Epithelial cell of esophagus (primary cell): ENCODE results near the gene INSRR.

ENCODE experiments used
- DNase-seq: peaks from one replicate; pipeline ENCODE4 v3.0.0; 2010; ENCODE audit warnings: low read depth
- H3K4me3 ChIP-seq: 2 replicates; pipeline ENCODE4 v1.5.1; 2011; ENCODE audit warnings: mild to moderate bottlenecking, low read length, control low read depth
- CTCF ChIP-seq: IDR thresholded peaks from 2 replicates; pipeline ENCODE4 v1.5.1; 2011; ENCODE audit warnings: low read depth, mild to moderate bottlenecking, low read length, control low read depth, inconsistent platforms; ENCODE audit not compliant: insufficient read depth; ENCODE audit errors: missing control alignments

INSRR gene

GRCh38 chr1:156874572-156875340, 15.8 kb upstream of the INSRR start:
- DNase-seq: no peak
- TF ChIP-seq CTCF: no peak
- H3K4me3 ChIP-seq: no peak overlapping the region

DNA sequence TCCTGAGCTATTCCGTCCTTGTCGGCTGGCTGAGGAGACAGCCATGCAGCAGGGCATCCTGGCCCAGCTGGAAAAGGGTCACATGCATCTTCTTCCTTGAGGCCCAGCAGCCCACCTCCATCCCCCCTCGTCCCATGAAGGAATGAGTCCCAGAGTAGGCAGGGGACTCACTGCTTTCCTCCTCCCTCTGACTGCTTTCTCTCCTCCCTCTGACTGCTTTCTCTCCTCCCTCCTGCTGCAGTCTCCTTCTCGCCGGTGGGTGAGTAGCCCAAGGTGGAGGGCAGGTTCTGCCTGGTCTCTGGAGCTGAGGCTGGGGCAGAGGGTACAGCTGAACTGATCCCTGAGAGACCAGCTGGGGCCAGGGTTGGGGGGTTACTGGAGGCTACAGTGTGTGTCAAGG, 15.2 kb upstream of the INSRR start:
- no peak for DNase-seq
- no peak overlapping the region for H3K4me3 ChIP-seq
- no peak for TF ChIP-seq CTCF

- TF ChIP-seq CTCF: no peak
- H3K4me3 ChIP-seq: no peak overlapping the region
- no peak for DNase-seq
These were observed 14.7 kb upstream of the INSRR start for GRCh38 chr1:156873659-156874058.

DNA sequence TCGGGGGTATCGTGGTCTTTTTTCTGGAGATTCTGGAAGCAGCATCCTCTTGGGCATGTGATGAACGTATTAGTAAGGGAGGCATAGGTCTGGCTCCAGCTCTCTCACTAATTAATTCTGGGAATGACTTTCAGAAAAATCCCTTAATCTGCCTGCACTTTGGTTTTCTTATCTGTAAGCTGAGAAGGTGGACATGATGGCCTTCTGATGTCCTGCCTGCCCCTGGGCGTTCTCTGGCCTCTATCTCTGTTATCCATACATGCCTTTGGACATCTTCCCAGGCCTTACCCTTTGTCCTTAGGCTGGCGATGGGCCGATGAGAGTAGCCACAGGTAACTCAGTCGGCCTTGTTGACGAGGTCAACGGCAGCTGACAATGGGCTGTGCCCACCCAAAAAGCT, 10.5 kb upstream of the INSRR start:
- TF ChIP-seq CTCF: no peak
- no peak overlapping the region for H3K4me3 ChIP-seq
- DNase-seq: no peak

- TF ChIP-seq CTCF: no peak
- H3K4me3 ChIP-seq: no peak overlapping the region
- no peak for DNase-seq
These were observed 9.4 kb upstream of the INSRR start for GRCh38 chr1:156868341-156868740.

- TF ChIP-seq CTCF: no peak
- no peak for DNase-seq
- no peak overlapping the region for H3K4me3 ChIP-seq
These were observed 7.5 kb upstream of the INSRR start for GRCh38 chr1:156866249-156866909.
